Measurements from ENCODE around the gene FAM47E. TPM values are rescaled to one million over a fixed set of nuclear protein-coding genes. Genes with fewer than 3 reads are reported as not detected.

FAM47E gene
- polyA plus RNA-seq, 2 donors = 0.47 to 0.71 TPM

GRCh38 chr4:76224171-76224570 lies 27.4 kb upstream of the FAM47E start:
- WGBS, 2 donors = 63 to 80% methylated on average over 3 of the region's 3 CpGs
- Histone ChIP-seq H3K9me3 (ENCODE audit: control insufficient read depth in 2 of 2, insufficient read depth in 1 of 2, low read depth in 1 of 2, low read length in 1 of 2) (no peaks in the 10 kb centered on the region), H3K4me1 (ENCODE audit: control insufficient read depth in 2 of 2, insufficient read depth in 2 of 2, low read length in 1 of 2) (no peaks in the 10 kb centered on the region), H3K36me3 (ENCODE audit: control insufficient read depth in 2 of 2, insufficient read depth in 2 of 2, low read length in 1 of 2) (no peaks in the 10 kb centered on the region), H3K4me3 (ENCODE audit: low read depth in 1 of 2, low read length in 2 of 2) (no peak overlapping the region), H3K27me3 (ENCODE audit: control insufficient read depth in 1 of 2, insufficient read depth in 2 of 2, low read length in 2 of 2) (no peaks in the 10 kb centered on the region), H3K27ac (ENCODE audit: low read depth in 2 of 2, low read length in 1 of 2) (no peak overlapping the region)

DNA sequence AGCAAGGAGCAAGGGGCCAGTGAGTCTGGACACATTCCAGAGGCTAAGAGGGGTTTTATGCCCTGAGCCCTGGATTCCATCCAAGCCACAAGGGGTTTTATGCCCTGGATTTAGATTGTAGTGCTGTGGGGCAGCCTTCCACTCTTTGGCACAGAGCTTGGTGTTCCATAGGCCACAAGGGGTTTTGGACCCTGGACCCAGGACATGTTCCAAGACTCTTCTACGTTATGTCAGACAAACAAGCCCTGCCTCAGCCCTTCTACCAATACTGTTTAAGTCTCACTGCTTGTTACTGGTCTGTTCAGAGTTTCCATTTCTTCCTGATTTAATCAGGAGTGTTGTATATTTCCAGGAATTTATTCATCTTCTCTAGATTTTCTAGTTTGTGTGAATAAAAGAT lies 25.1 kb upstream of the FAM47E start:
- Histone ChIP-seq H3K27me3 (ENCODE audit: control insufficient read depth in 1 of 2, insufficient read depth in 2 of 2, low read length in 2 of 2) (no peaks in the 10 kb centered on the region), H3K4me3 (ENCODE audit: low read depth in 1 of 2, low read length in 2 of 2) (no peak overlapping the region), H3K4me1 (ENCODE audit: control insufficient read depth in 2 of 2, insufficient read depth in 2 of 2, low read length in 1 of 2) (no peaks in the 10 kb centered on the region), H3K36me3 (ENCODE audit: control insufficient read depth in 2 of 2, insufficient read depth in 2 of 2, low read length in 1 of 2) (no peaks in the 10 kb centered on the region), H3K9me3 (ENCODE audit: control insufficient read depth in 2 of 2, insufficient read depth in 1 of 2, low read depth in 1 of 2, low read length in 1 of 2) (no peaks in the 10 kb centered on the region), H3K27ac (ENCODE audit: low read depth in 2 of 2, low read length in 1 of 2) (no peak overlapping the region)
- WGBS, 2 donors = 0 to 4% methylated on average over 1 of the region's 1 CpG

- no peaks in the 10 kb centered on the region for H3K9me3 ChIP-seq (ENCODE audit: control insufficient read depth in 2 of 2, insufficient read depth in 1 of 2, low read depth in 1 of 2, low read length in 1 of 2)
- no peaks in the 10 kb centered on the region for H3K27me3 ChIP-seq (ENCODE audit: control insufficient read depth in 1 of 2, insufficient read depth in 2 of 2, low read length in 2 of 2)
- H3K4me1 ChIP-seq (ENCODE audit: control insufficient read depth in 2 of 2, insufficient read depth in 2 of 2, low read length in 1 of 2) = peaks cover 0 to 2% of the 10 kb centered on the region in 2 donors
- H3K27ac ChIP-seq (ENCODE audit: low read depth in 2 of 2, low read length in 1 of 2) = no peak overlapping the region
- no peaks in the 10 kb centered on the region for H3K36me3 ChIP-seq (ENCODE audit: control insufficient read depth in 2 of 2, insufficient read depth in 2 of 2, low read length in 1 of 2)
- 54 to 69% methylated on average over 1 of the region's 1 CpG for whole genome bisulfite sequencing, 2 donors
- no peak overlapping the region for H3K4me3 ChIP-seq (ENCODE audit: low read depth in 1 of 2, low read length in 2 of 2)
Measured at GRCh38 chr4:76232681-76233080, 18.8 kb upstream of the FAM47E start.

- Histone ChIP-seq H3K9me3 (ENCODE audit: control insufficient read depth in 2 of 2, insufficient read depth in 1 of 2, low read depth in 1 of 2, low read length in 1 of 2) (no peaks in the 10 kb centered on the region), H3K27ac (ENCODE audit: low read depth in 2 of 2, low read length in 1 of 2) (no peak overlapping the region)
- WGBS, 2 donors = 54 to 55% methylated on average over 4 of the region's 4 CpGs
Measured at GRCh38 chr4:76233083-76233482, 18.4 kb upstream of the FAM47E start.

GRCh38 chr4:76233529-76233928 lies 18.0 kb upstream of the FAM47E start:
- peak overlapping the region in 1 of 2 donors; percentile 36 for H3K4me3 ChIP-seq (ENCODE audit: low read depth in 1 of 2, low read length in 2 of 2)

More at GRCh38 chr4:76233083-76233482, 18.4 kb upstream of the FAM47E start:
- Histone ChIP-seq H3K27me3 (ENCODE audit: control insufficient read depth in 1 of 2, insufficient read depth in 2 of 2, low read length in 2 of 2) (no peaks in the 10 kb centered on the region), H3K36me3 (ENCODE audit: control insufficient read depth in 2 of 2, insufficient read depth in 2 of 2, low read length in 1 of 2) (no peaks in the 10 kb centered on the region), H3K4me1 (ENCODE audit: control insufficient read depth in 2 of 2, insufficient read depth in 2 of 2, low read length in 1 of 2) (peaks cover 0 to 2% of the 10 kb centered on the region in 2 donors), H3K4me3 (ENCODE audit: low read depth in 1 of 2, low read length in 2 of 2) (no peak overlapping the region)

DNA sequence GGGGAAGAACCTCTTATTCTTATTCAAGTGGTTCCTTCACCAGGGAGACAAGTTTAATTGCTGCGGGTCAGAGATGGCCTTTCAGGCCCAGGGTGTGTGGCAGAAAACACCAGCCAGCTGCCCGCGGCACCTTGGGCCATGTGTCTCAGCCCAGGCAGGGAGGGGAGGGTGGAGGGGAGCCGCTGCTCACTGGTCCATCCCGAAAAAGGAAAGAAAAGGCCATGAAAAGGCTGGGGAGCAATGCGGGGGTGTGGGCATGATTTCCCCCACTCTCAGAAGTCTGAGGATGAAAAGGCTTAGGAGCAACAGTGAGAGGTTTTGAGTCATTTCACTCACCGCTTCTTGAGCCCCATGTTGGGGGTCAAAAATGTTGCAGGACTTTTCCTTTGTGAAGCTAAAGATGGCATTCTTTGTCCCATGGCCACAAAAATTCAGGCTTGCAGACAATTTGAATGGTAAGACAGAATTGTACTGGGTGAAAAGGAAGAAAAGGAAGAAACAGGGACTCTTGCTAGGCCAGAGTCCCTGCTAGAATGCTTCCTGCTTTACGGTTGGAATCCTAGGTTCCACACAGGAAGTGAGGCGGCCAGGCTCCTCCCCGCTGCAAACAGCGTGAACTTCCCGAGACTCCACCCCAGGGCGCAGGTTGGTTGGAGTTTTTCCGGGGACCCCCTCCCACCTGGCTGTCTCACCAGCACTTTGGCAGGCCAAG lies 17.4 kb upstream of the FAM47E start:
- no peaks in the 10 kb centered on the region for H3K27me3 ChIP-seq (ENCODE audit: control insufficient read depth in 1 of 2, insufficient read depth in 2 of 2, low read length in 2 of 2)
- H3K4me3 ChIP-seq (ENCODE audit: low read depth in 1 of 2, low read length in 2 of 2) = peak overlapping the region in 1 of 2 donors; percentile 36
- WGBS, 2 donors = 61 to 72% methylated on average over 14 of the region's 14 CpGs
- no peaks in the 10 kb centered on the region for H3K9me3 ChIP-seq (ENCODE audit: control insufficient read depth in 2 of 2, insufficient read depth in 1 of 2, low read depth in 1 of 2, low read length in 1 of 2)
- peaks cover 0 to 2% of the 10 kb centered on the region in 2 donors for H3K4me1 ChIP-seq (ENCODE audit: control insufficient read depth in 2 of 2, insufficient read depth in 2 of 2, low read length in 1 of 2)
- peak overlapping the region; percentile 4 to 40 for H3K27ac ChIP-seq (ENCODE audit: low read depth in 2 of 2, low read length in 1 of 2)
- no peaks in the 10 kb centered on the region for H3K36me3 ChIP-seq (ENCODE audit: control insufficient read depth in 2 of 2, insufficient read depth in 2 of 2, low read length in 1 of 2)

More at GRCh38 chr4:76233529-76233928, 18.0 kb upstream of the FAM47E start:
- Histone ChIP-seq H3K36me3 (ENCODE audit: control insufficient read depth in 2 of 2, insufficient read depth in 2 of 2, low read length in 1 of 2) (no peaks in the 10 kb centered on the region), H3K9me3 (ENCODE audit: control insufficient read depth in 2 of 2, insufficient read depth in 1 of 2, low read depth in 1 of 2, low read length in 1 of 2) (no peaks in the 10 kb centered on the region), H3K27me3 (ENCODE audit: control insufficient read depth in 1 of 2, insufficient read depth in 2 of 2, low read length in 2 of 2) (no peaks in the 10 kb centered on the region), H3K4me1 (ENCODE audit: control insufficient read depth in 2 of 2, insufficient read depth in 2 of 2, low read length in 1 of 2) (peaks cover 0 to 2% of the 10 kb centered on the region in 2 donors), H3K27ac (ENCODE audit: low read depth in 2 of 2, low read length in 1 of 2) (no peak overlapping the region)
- WGBS, 2 donors = 30 to 39% methylated on average over 2 of the region's 2 CpGs

GRCh38 chr4:76234679-76235044 lies 16.9 kb upstream of the FAM47E start:
- no peaks in the 10 kb centered on the region for H3K27me3 ChIP-seq (ENCODE audit: control insufficient read depth in 1 of 2, insufficient read depth in 2 of 2, low read length in 2 of 2)
- no peak overlapping the region for H3K4me3 ChIP-seq (ENCODE audit: low read depth in 1 of 2, low read length in 2 of 2)
- H3K4me1 ChIP-seq (ENCODE audit: control insufficient read depth in 2 of 2, insufficient read depth in 2 of 2, low read length in 1 of 2) = peaks cover 0 to 2% of the 10 kb centered on the region in 2 donors
- no peaks in the 10 kb centered on the region for H3K9me3 ChIP-seq (ENCODE audit: control insufficient read depth in 2 of 2, insufficient read depth in 1 of 2, low read depth in 1 of 2, low read length in 1 of 2)
- H3K27ac ChIP-seq (ENCODE audit: low read depth in 2 of 2, low read length in 1 of 2) = peak overlapping the region; percentile 4 to 40
- 87 to 90% methylated on average over 5 of the region's 5 CpGs for WGBS, 2 donors
- no peaks in the 10 kb centered on the region for H3K36me3 ChIP-seq (ENCODE audit: control insufficient read depth in 2 of 2, insufficient read depth in 2 of 2, low read length in 1 of 2)

DNA sequence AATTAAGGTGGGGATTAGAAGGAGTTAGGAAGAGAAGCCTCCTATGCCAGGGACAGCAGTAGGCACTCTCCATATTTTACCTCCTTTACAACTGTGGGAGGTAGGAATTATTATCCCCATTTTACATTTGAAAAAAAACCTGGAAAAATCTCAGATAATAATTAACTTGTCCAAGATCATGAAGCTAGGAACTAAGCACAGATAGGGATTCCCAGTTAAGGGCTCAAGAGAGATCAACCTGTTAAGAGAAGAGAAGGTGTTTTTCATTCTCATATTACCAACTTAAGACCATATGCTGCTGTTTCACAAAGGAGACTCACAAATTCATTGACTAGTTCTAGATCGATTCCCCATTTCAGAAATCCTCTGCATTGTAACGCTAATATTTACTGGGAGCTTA lies 16.1 kb upstream of the FAM47E start:
- peaks cover 0 to 2% of the 10 kb centered on the region in 2 donors for H3K4me1 ChIP-seq (ENCODE audit: control insufficient read depth in 2 of 2, insufficient read depth in 2 of 2, low read length in 1 of 2)
- H3K4me3 ChIP-seq (ENCODE audit: low read depth in 1 of 2, low read length in 2 of 2) = no peak overlapping the region
- H3K9me3 ChIP-seq (ENCODE audit: control insufficient read depth in 2 of 2, insufficient read depth in 1 of 2, low read depth in 1 of 2, low read length in 1 of 2) = no peaks in the 10 kb centered on the region
- 42 to 61% methylated on average over 2 of the region's 2 CpGs for WGBS, 2 donors
- peak overlapping the region in 1 of 2 donors; percentile 55 for H3K27ac ChIP-seq (ENCODE audit: low read depth in 2 of 2, low read length in 1 of 2)
- H3K36me3 ChIP-seq (ENCODE audit: control insufficient read depth in 2 of 2, insufficient read depth in 2 of 2, low read length in 1 of 2) = no peaks in the 10 kb centered on the region
- H3K27me3 ChIP-seq (ENCODE audit: control insufficient read depth in 1 of 2, insufficient read depth in 2 of 2, low read length in 2 of 2) = no peaks in the 10 kb centered on the region

DNA sequence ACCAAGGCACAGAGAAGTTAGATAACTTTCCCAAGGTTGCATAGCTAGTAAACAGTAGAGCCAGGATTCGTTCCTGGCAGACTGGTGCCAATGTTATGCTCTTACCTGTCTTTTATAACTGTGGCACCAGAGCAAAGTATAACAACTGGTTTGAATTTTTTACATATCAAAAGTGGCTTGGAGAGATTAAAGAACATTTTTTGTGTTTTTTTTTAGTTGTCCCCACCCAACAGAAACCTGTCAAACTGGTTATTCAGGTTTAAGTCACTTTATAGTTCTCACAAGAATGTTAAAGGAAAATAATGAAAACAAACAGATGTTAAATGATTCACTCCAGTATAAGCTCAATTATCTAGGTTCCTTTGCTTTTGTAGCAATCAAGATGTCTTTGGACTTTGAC lies 15.6 kb upstream of the FAM47E start:
- H3K36me3 ChIP-seq (ENCODE audit: control insufficient read depth in 2 of 2, insufficient read depth in 2 of 2, low read length in 1 of 2) = no peaks in the 10 kb centered on the region
- 25 to 27% methylated on average over 1 of the region's 1 CpG for WGBS, 2 donors
- H3K4me1 ChIP-seq (ENCODE audit: control insufficient read depth in 2 of 2, insufficient read depth in 2 of 2, low read length in 1 of 2) = peaks cover 0 to 2% of the 10 kb centered on the region in 2 donors
- no peak overlapping the region for H3K4me3 ChIP-seq (ENCODE audit: low read depth in 1 of 2, low read length in 2 of 2)
- H3K27me3 ChIP-seq (ENCODE audit: control insufficient read depth in 1 of 2, insufficient read depth in 2 of 2, low read length in 2 of 2) = no peaks in the 10 kb centered on the region
- H3K9me3 ChIP-seq (ENCODE audit: control insufficient read depth in 2 of 2, insufficient read depth in 1 of 2, low read depth in 1 of 2, low read length in 1 of 2) = no peaks in the 10 kb centered on the region
- H3K27ac ChIP-seq (ENCODE audit: low read depth in 2 of 2, low read length in 1 of 2) = peak overlapping the region in 1 of 2 donors; percentile 55

GRCh38 chr4:76238236-76238635 lies 13.3 kb upstream of the FAM47E start:
- Histone ChIP-seq H3K27me3 (ENCODE audit: control insufficient read depth in 1 of 2, insufficient read depth in 2 of 2, low read length in 2 of 2) (no peaks in the 10 kb centered on the region), H3K27ac (ENCODE audit: low read depth in 2 of 2, low read length in 1 of 2) (no peak overlapping the region), H3K36me3 (ENCODE audit: control insufficient read depth in 2 of 2, insufficient read depth in 2 of 2, low read length in 1 of 2) (no peaks in the 10 kb centered on the region), H3K4me1 (ENCODE audit: control insufficient read depth in 2 of 2, insufficient read depth in 2 of 2, low read length in 1 of 2) (peaks cover 0 to 2% of the 10 kb centered on the region in 2 donors), H3K9me3 (ENCODE audit: control insufficient read depth in 2 of 2, insufficient read depth in 1 of 2, low read depth in 1 of 2, low read length in 1 of 2) (no peaks in the 10 kb centered on the region), H3K4me3 (ENCODE audit: low read depth in 1 of 2, low read length in 2 of 2) (no peak overlapping the region)
- 91 to 92% methylated on average over 4 of the region's 4 CpGs for WGBS, 2 donors

Measured in esophagus (tissue), 2 donors.